Measurements from ENCODE around the gene B3GAT3. TPM values are rescaled to one million over a fixed set of nuclear protein-coding genes. Genes with fewer than 3 reads are reported as not detected.

B3GAT3 gene
- 38.7 to 56.9 TPM (median 51.6 TPM) in 5 replicates for total RNA-seq (2022; extraction: Qiagen RNA extraction; ENCODE audit: low read depth)

DNA sequence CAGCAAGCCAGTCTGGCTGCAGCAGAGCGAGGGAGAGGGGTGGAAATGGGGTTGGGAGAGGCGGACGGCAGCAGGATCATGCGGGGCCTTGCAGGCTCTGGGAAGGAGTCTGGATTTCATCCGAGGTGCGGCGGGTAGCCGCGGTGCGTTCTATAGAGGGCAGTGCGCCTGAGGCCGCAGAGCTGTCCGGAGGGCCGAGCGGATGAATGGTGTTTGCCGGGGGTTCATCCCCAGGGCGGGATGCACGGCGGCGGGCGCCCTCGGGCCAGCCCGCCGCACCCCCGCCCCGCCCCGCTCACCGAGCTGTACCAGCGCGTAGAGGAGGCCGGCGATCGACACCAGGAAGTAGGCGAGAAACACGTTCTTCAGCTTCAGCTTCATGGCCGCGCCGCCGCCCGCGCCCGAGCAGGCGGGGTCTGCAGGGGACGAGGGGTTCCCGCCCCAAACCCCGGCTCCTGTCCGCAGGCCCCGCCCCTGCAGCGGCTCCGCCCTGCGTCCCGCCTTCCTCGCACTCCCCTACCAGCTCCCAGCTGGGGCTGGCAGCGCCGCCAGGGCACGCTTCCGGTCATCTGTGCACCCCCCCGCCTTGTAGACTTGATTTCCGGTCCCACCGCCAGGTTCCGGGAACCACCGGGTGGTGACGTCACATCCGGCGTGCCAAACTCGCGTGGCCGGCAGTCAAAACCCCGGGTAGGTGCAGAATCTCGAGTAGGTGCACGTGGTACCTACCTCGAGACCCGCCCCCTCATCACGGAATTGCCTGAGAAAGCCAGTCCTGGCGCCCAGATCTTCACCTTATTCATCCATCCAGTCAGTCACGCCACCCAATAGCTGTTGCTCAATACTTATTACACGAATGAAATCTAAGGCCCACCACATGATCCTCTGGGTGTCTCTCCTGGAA lies at the start of gene B3GAT3:
B3GAT3 (minus strand) TSS at position 420 of the 904 bp plus-strand sequence; CDS start at position 381, 39 bp downstream.

GRCh38 chr11:62665075-62665598 lies 43.4 kb upstream of the B3GAT3 start, which contains the start of the genes C11orf98 and CSKMT:
C11orf98 (minus strand) TSS chr11:62665210; CDS start chr11:62665169, 41 bp downstream.
CSKMT (plus strand) TSS chr11:62665312; CDS start chr11:62665880, 568 bp downstream.

DNA sequence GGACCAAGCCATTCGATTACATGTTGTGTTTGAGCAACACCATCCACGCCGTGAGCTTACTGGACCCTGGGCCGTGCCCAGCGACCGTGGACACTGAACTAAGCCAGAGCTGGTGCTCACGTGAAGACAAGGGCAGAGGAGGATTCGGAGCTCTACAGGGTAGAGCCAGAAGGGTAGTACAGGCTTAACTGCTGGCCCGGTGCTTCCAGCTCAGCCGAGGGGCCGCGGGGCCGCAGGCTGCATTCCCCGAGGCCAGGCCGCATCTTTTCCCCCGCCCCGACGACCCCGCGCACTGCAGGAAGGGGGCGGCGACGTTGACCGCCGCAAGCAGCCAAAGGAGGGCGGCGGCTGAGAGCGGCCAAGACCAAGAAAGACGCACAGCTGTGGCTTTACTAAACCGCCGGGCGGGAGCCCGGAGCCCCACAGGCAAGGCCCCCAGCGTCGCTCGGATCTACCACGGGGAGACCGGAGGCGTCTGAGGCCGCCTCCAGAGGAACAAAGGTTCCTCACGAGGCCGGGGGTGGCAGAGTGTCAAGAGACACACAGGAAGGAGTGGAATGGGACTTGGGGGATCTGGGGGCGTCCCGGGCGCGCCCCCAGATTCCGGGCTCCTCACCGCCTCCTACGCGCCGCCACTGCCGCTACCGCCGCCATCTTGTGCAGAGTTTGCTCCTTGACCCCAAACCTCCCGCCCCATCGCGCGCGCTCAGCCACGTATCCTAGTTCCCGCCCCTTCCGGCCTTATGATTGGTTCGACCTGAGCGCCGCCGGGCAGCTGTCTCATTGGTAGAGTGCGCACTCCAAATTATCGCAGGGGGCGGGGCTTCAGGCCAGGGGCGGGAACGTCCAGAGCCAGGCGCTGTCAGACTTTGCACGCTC lies 24.4 kb upstream of the B3GAT3 start, which contains the start of gene GANAB:
GANAB (minus strand) TSS at position 668 of the 879 bp plus-strand sequence; CDS start at position 654, 14 bp downstream.

DNA sequence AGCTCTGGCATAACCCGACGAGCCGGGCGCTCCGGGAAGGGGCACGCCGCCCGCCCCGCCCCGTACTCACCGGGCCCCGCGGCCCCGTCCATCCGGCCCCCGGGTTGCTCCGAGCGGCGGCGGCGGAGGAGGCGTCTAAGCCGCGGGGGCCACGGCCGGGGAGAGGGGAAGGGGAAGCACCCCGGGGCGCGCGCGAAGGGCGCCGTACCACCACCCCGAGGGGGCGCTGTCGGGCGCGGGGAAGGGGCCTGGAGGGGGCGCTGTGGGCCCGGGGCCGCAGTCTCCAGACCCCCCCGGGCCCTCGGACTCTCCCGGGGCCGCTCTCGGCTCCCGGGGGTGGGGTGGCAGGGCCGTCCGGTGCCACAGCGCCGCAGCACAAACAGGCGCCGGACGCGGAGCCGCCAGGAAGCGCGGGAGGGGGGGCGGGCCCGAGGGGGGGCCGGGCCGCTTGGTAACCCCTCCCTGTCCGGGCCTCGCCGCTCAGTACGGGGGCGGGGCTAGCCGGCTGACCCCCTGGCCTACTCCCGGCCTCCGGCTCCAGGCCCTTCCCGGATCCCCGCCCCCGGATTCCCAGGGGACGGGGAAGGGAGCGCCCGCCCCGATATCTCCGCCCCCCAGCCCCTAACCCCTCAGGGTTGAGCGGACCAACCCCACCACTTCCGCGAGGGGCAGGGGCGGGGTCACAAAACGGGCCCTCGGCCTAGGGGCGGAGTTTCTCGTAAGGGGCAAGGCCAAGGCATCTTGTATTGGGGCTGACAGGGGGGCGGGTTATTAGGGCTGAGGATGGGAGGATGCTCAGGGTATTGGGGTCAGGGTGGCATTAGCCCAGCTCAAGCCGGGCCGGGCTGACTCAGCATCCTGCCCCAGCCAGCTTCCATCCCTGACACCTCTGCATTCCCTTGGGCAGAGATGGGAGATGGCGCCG lies 9.2 kb downstream of the B3GAT3 start, which contains the start of the genes EML3 and ROM1:
EML3 (minus strand) TSS at position 410 of the 925 bp plus-strand sequence; CDS start at position 92, 318 bp downstream.
ROM1 (plus strand) TSS at position 892 of the 925 bp plus-strand sequence; CDS start at position 917, 25 bp downstream.

DNA sequence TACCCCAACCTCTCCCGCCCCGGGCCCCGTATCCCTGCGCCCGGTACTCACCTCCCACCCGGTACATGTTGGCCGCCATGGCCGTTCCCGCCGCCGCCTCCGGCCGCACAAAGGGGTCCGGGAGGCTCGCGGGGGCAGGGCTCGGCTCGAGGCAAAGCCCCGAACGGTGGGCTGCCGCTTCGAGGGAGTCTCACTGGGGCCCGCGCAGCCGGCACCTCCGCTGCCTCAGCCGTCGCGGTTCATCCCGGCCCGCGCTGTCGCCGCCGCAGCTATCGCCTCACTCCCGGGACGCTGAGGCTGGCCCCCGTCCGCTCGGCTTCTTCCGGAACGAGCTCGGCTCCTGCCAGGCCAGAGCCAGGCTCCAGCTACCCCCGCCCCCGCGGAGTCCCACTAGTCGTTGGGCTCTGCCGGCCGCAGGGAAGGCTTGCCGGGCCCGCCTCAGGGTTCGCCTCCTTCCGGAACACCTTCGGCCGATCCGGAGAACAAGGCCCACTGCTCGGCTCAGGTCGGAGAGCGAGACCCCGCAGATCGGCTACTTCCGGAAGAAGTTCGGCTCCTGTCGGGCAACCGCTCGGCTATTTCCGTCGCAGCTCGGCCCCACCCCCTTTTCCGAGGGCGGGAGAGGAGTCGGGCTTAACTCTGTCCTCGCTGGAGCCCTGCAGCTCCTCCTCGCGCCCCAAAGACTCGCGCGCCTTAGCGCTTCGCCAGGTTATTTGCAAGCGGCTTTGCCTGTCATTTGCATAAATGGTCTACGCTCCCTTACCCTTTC lies 20.2 kb downstream of the B3GAT3 start, which contains the start of gene MTA2:
MTA2 (minus strand) TSS at position 494 of the 769 bp plus-strand sequence; CDS start at position 79, 415 bp downstream.

GRCh38 chr11:62591448-62592145 lies 30.2 kb downstream of the B3GAT3 start, which contains the start of gene TUT1:
TUT1 (minus strand) TSS chr11:62591523; CDS start chr11:62591485, 38 bp downstream.

DNA sequence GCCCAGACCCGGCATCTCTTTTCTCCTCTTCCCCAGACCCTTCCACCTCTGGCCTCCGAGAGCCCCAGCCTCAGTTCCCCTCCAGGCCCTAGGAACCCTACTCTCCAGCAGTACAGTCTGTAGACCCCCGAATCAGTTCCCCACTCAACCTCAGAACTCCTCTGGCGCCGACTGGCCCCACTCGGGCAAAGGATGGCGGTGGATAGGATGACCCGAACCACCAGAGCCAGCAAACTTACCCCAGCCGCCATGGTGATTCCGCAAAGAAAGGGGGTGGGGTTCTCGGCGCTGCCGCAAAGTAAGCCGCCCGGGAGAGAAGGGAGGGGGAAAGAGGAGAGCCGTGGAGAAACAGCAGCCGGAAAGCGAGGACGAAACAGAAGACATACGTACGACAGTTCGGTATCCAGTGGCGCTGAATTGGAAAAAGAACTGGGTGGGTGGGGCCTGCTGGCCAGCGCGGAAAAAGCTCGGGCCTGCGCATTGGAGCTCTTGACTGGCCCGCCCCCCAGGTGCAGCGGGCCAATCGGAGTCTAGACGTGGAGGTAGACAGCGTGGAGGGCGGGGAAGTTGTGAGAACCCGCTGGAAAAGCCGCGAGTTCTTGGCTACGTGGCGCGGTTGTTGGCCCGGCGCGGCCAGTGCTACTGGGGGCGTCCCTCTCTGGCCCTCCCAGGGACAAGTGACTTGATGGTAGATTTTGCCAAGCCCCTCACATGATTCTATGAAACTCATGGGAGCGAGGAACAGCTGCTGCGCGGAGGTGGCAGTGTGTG lies 48.0 kb downstream of the B3GAT3 start, which contains the start of gene EEF1G:
EEF1G (minus strand) TSS at position 300 of the 771 bp plus-strand sequence; CDS start at position 251, 49 bp downstream.

Other genes with a start within 250 kb of the B3GAT3 start
- 0.39 TPM in 1 of 5 replicates, not detected in the others for gene SCGB1A1, start 203.0 kb downstream of the B3GAT3 start, total RNA-seq (2022; extraction: Qiagen RNA extraction; ENCODE audit: low read depth)
- gene AHNAK, start 75.2 kb downstream of the B3GAT3 start, total RNA-seq (2022; extraction: Qiagen RNA extraction; ENCODE audit: low read depth), result 186 to 202 TPM (median 195 TPM) in 5 replicates
- 1,853 to 2,125 TPM (median 1,992 TPM) in 5 replicates for gene EEF1G, start 48.1 kb downstream of the B3GAT3 start, total RNA-seq (2022; extraction: Qiagen RNA extraction; ENCODE audit: low read depth)
- gene TUT1, start 30.5 kb downstream of the B3GAT3 start, total RNA-seq (2022; extraction: Qiagen RNA extraction; ENCODE audit: low read depth), result 11.5 to 15.8 TPM (median 13.0 TPM) in 5 replicates
- gene MTA2, start 20.1 kb downstream of the B3GAT3 start, total RNA-seq (2022; extraction: Qiagen RNA extraction; ENCODE audit: low read depth), result 83.9 to 88.1 TPM (median 84.8 TPM) in 5 replicates
- gene EML3, start 9.2 kb downstream of the B3GAT3 start, total RNA-seq (2022; extraction: Qiagen RNA extraction; ENCODE audit: low read depth), result 15.6 to 28.5 TPM (median 24.4 TPM) in 5 replicates
- 2.6 to 4.7 TPM (median 3.8 TPM) in 5 replicates for gene ROM1, start 8.7 kb downstream of the B3GAT3 start, total RNA-seq (2022; extraction: Qiagen RNA extraction; ENCODE audit: low read depth)
- gene GANAB, start 24.6 kb upstream of the B3GAT3 start, total RNA-seq (2022; extraction: Qiagen RNA extraction; ENCODE audit: low read depth), result 241 to 274 TPM (median 257 TPM) in 5 replicates
- 15.2 to 22.5 TPM (median 21.2 TPM) in 5 replicates for gene INTS5, start 31.3 kb upstream of the B3GAT3 start, total RNA-seq (2022; extraction: Qiagen RNA extraction; ENCODE audit: low read depth)
- gene C11orf98, start 43.2 kb upstream of the B3GAT3 start, total RNA-seq (2022; extraction: Qiagen RNA extraction; ENCODE audit: low read depth), result 130 to 179 TPM (median 143 TPM) in 5 replicates
- 11.1 to 17.8 TPM (median 15.6 TPM) in 5 replicates for gene CSKMT, start 43.3 kb upstream of the B3GAT3 start, total RNA-seq (2022; extraction: Qiagen RNA extraction; ENCODE audit: low read depth)
- gene UQCC3, start 49.7 kb upstream of the B3GAT3 start, total RNA-seq (2022; extraction: Qiagen RNA extraction; ENCODE audit: low read depth), result 24.4 to 38.3 TPM (median 37.7 TPM) in 5 replicates
- gene LBHD1, start 50.3 kb upstream of the B3GAT3 start, total RNA-seq (2022; extraction: Qiagen RNA extraction; ENCODE audit: low read depth), result 5.0 to 5.5 TPM (median 5.2 TPM) in 5 replicates
- 108 to 131 TPM (median 123 TPM) in 5 replicates for gene UBXN1, start 57.1 kb upstream of the B3GAT3 start, total RNA-seq (2022; extraction: Qiagen RNA extraction; ENCODE audit: low read depth)
- 0.07 to 0.13 TPM (median 0.13 TPM) in 3 of 5 replicates, not detected in the others for gene LRRN4CL, start 67.5 kb upstream of the B3GAT3 start, total RNA-seq (2022; extraction: Qiagen RNA extraction; ENCODE audit: low read depth)
- 55.6 to 100 TPM (median 73.5 TPM) in 5 replicates for gene BSCL2, start 85.4 kb upstream of the B3GAT3 start, total RNA-seq (2022; extraction: Qiagen RNA extraction; ENCODE audit: low read depth)
- gene GNG3, start 85.7 kb upstream of the B3GAT3 start, total RNA-seq (2022; extraction: Qiagen RNA extraction; ENCODE audit: low read depth), result not detected in 5 replicates
- gene HNRNPUL2, start 105.5 kb upstream of the B3GAT3 start, total RNA-seq (2022; extraction: Qiagen RNA extraction; ENCODE audit: low read depth), result 35.2 to 46.4 TPM (median 41.7 TPM) in 5 replicates
- gene TTC9C, start 106.5 kb upstream of the B3GAT3 start, total RNA-seq (2022; extraction: Qiagen RNA extraction; ENCODE audit: low read depth), result 29.5 to 36.2 TPM (median 31.1 TPM) in 5 replicates
- gene ZBTB3, start 132.2 kb upstream of the B3GAT3 start, total RNA-seq (2022; extraction: Qiagen RNA extraction; ENCODE audit: low read depth), result 1.6 to 2.6 TPM (median 1.8 TPM) in 5 replicates
- gene POLR2G, start 139.6 kb upstream of the B3GAT3 start, total RNA-seq (2022; extraction: Qiagen RNA extraction; ENCODE audit: low read depth), result 167 to 202 TPM (median 180 TPM) in 5 replicates
- 11.5 to 18.4 TPM (median 15.2 TPM) in 5 replicates for gene TAF6L, start 149.4 kb upstream of the B3GAT3 start, total RNA-seq (2022; extraction: Qiagen RNA extraction; ENCODE audit: low read depth)
- gene TMEM179B, start 165.4 kb upstream of the B3GAT3 start, total RNA-seq (2022; extraction: Qiagen RNA extraction; ENCODE audit: low read depth), result 67.2 to 92.9 TPM (median 90.6 TPM) in 5 replicates
- 18.1 to 30.6 TPM (median 28.2 TPM) in 5 replicates for gene TMEM223, start 170.0 kb upstream of the B3GAT3 start, total RNA-seq (2022; extraction: Qiagen RNA extraction; ENCODE audit: low read depth)
- gene NXF1, start 183.5 kb upstream of the B3GAT3 start, total RNA-seq (2022; extraction: Qiagen RNA extraction; ENCODE audit: low read depth), result 45.5 to 57.5 TPM (median 52.4 TPM) in 5 replicates
- gene STX5, start 210.1 kb upstream of the B3GAT3 start, total RNA-seq (2022; extraction: Qiagen RNA extraction; ENCODE audit: low read depth), result 19.1 to 27.8 TPM (median 25.8 TPM) in 5 replicates
- not detected in 5 replicates for gene TEX54, start 210.9 kb upstream of the B3GAT3 start, total RNA-seq (2022; extraction: Qiagen RNA extraction; ENCODE audit: low read depth)
- 72.4 to 87.2 TPM (median 85.8 TPM) in 5 replicates for gene WDR74, start 217.6 kb upstream of the B3GAT3 start, total RNA-seq (2022; extraction: Qiagen RNA extraction; ENCODE audit: low read depth)

All from A549 treated with RU486 at 1 μM for 4 hours (cell line).